GM12801 (cell line): Measurements from ENCODE around the gene EEFSEC.

Experiments used
- CTCF ChIP-seq: IDR thresholded peaks from one replicate; pipeline ENCODE4 v1.5.1; 2011; ENCODE audit warnings: control low read depth; ENCODE audit not compliant: insufficient read length; ENCODE audit errors: extremely low read depth

Gene EEFSEC

GRCh38 chr3:128282380-128283196 is 129.3 kb downstream of the EEFSEC start:
- no peak for TF ChIP-seq CTCF

GRCh38 chr3:128283421-128283820 is 130.1 kb downstream of the EEFSEC start:
- no peak for TF ChIP-seq CTCF

GRCh38 chr3:128285042-128285966 is 132.0 kb downstream of the EEFSEC start:
- TF ChIP-seq CTCF = no peak

- TF ChIP-seq CTCF = no peak
These were observed 132.7 kb downstream of the EEFSEC start for GRCh38 chr3:128285967-128286321.

GRCh38 chr3:128286691-128287090 is 133.4 kb downstream of the EEFSEC start:
- no peak for TF ChIP-seq CTCF

GRCh38 chr3:128287216-128287615 is 133.9 kb downstream of the EEFSEC start:
- no peak for TF ChIP-seq CTCF

GRCh38 chr3:128289534-128289933 is 136.3 kb downstream of the EEFSEC start:
- TF ChIP-seq CTCF = no peak
